Measurements from ENCODE around the gene TJP1. TPM values are rescaled to one million over a fixed set of nuclear protein-coding genes. Genes with fewer than 3 reads are reported as not detected.
"Not testable (repeated sequence)": the region's sequence is repeated elsewhere in the genome, so short reads cannot be mapped to it uniquely, and the experiment has no call there.

TJP1 gene
- total RNA-seq, 1 donor: 86.9 TPM

GRCh38 chr15:29678504-29679034 lies 143.7 kb downstream of the TJP1 start:
- H3K36me3 ChIP-seq (ENCODE audit: insufficient read depth, low read length): no peaks in the 10 kb centered on the region
- peaks cover 10% of the 10 kb centered on the region for H3K4me1 ChIP-seq (ENCODE audit: insufficient read depth, low read length)
- H3K27ac ChIP-seq (ENCODE audit: low read depth, low read length): no peak overlapping the region
- H3K27me3 ChIP-seq (ENCODE audit: insufficient read depth, low read length): no peaks in the 10 kb centered on the region
- H3K79me2 ChIP-seq (ENCODE audit: insufficient read depth, low read length): no peaks in the 10 kb centered on the region
- no peak overlapping the region for H3K4me3 ChIP-seq (ENCODE audit: insufficient read depth, low read length)
- no peak for DNase-seq (ENCODE audit: insufficient read length, low spot score, missing footprints)
- H3K9me3 ChIP-seq (ENCODE audit: low read depth, low read length): no peaks in the 10 kb centered on the region
- TF ChIP-seq, protein P1, sequence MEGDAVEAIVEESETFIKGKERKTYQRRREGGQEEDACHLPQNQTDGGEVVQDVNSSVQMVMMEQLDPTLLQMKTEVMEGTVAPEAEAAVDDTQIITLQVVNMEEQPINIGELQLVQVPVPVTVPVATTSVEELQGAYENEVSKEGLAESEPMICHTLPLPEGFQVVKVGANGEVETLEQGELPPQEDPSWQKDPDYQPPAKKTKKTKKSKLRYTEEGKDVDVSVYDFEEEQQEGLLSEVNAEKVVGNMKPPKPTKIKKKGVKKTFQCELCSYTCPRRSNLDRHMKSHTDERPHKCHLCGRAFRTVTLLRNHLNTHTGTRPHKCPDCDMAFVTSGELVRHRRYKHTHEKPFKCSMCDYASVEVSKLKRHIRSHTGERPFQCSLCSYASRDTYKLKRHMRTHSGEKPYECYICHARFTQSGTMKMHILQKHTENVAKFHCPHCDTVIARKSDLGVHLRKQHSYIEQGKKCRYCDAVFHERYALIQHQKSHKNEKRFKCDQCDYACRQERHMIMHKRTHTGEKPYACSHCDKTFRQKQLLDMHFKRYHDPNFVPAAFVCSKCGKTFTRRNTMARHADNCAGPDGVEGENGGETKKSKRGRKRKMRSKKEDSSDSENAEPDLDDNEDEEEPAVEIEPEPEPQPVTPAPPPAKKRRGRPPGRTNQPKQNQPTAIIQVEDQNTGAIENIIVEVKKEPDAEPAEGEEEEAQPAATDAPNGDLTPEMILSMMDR (IDR thresholded peaks at IDR 0.05; ENCODE audit: extremely low read depth, low read depth, low read length): no peak
- H3K4me2 ChIP-seq (ENCODE audit: insufficient read depth, low read length): no peak overlapping the region
- H4K20me1 ChIP-seq (ENCODE audit: insufficient read depth, low read length): no peaks in the 10 kb centered on the region
- no peak overlapping the region for H2AFZ ChIP-seq (ENCODE audit: low read length)

- no peak overlapping the region for H2AFZ ChIP-seq (ENCODE audit: low read length)
- no peak overlapping the region for H3K4me2 ChIP-seq (ENCODE audit: insufficient read depth, low read length)
- no peaks in the 10 kb centered on the region for H3K36me3 ChIP-seq (ENCODE audit: insufficient read depth, low read length)
- H4K20me1 ChIP-seq (ENCODE audit: insufficient read depth, low read length): no peaks in the 10 kb centered on the region
- no peak overlapping the region for H3K27ac ChIP-seq (ENCODE audit: low read depth, low read length)
- H3K4me3 ChIP-seq (ENCODE audit: insufficient read depth, low read length): no peak overlapping the region
- TF ChIP-seq, protein P1 (IDR thresholded peaks at IDR 0.05; ENCODE audit: extremely low read depth, low read depth, low read length): no peak
- no peaks in the 10 kb centered on the region for H3K27me3 ChIP-seq (ENCODE audit: insufficient read depth, low read length)
- no peaks in the 10 kb centered on the region for H3K79me2 ChIP-seq (ENCODE audit: insufficient read depth, low read length)
- peaks cover 10% of the 10 kb centered on the region for H3K4me1 ChIP-seq (ENCODE audit: insufficient read depth, low read length)
- DNase-seq (ENCODE audit: insufficient read length, low spot score, missing footprints): no peak
- no peaks in the 10 kb centered on the region for H3K9me3 ChIP-seq (ENCODE audit: low read depth, low read length)
These were observed 144.3 kb downstream of the TJP1 start for GRCh38 chr15:29677871-29678461.

DNA sequence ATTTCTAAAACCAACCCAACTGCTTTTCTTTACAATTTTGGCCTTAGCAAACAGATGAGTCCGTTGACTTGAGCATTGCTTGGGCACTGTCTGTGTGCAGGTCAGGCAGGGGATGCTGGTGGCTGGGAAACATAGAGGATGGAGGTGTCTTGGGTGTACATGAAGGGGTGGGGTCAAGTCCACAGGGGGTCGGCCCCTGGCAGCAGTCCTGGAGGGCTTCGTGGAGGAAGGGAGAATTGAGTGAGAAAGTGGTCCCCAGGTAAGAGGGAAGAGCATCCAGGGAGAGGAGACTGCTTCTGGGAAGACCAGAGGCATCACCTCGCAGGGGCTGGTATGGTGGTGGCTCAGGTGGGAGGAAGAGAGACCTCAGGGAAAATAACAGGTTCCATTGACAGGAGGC lies 144.8 kb downstream of the TJP1 start:
- H3K4me2 ChIP-seq (ENCODE audit: insufficient read depth, low read length): no peak overlapping the region
- H2AFZ ChIP-seq (ENCODE audit: low read length): peak overlapping the region; percentile 38
- no peaks in the 10 kb centered on the region for H3K36me3 ChIP-seq (ENCODE audit: insufficient read depth, low read length)
- H3K79me2 ChIP-seq (ENCODE audit: insufficient read depth, low read length): no peaks in the 10 kb centered on the region
- H3K9me3 ChIP-seq (ENCODE audit: low read depth, low read length): no peaks in the 10 kb centered on the region
- H4K20me1 ChIP-seq (ENCODE audit: insufficient read depth, low read length): no peaks in the 10 kb centered on the region
- peak overlapping the region; percentile 3 for H3K27ac ChIP-seq (ENCODE audit: low read depth, low read length)
- H3K27me3 ChIP-seq (ENCODE audit: insufficient read depth, low read length): no peaks in the 10 kb centered on the region
- no peak for DNase-seq (ENCODE audit: insufficient read length, low spot score, missing footprints)
- H3K4me3 ChIP-seq (ENCODE audit: insufficient read depth, low read length): no peak overlapping the region
- H3K4me1 ChIP-seq (ENCODE audit: insufficient read depth, low read length): peaks cover 10% of the 10 kb centered on the region
- TF ChIP-seq, protein P1 (IDR thresholded peaks at IDR 0.05; ENCODE audit: extremely low read depth, low read depth, low read length): no peak

DNA sequence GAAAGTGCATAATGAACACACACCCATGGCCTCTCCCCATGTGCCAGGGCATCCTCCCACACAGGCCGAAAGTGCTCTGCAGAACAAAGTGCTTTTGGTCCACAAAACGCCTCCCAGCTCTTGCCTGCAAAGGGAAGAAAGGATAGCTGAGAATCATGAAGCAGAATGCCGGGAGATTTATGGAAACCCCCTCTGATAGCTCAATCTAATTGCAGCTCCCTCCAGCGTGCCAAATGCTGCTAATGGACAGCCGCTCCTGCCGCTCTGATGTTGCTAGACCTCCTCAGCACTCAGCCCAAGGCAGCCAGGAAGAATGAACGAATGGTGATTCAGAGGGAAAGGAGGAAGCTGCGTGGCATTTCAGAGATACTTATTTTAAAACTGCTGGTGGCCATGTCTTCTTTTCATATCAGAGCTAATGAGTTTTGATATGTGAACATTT lies 145.3 kb downstream of the TJP1 start:
- peak overlapping the region; percentile 54 for H3K4me2 ChIP-seq (ENCODE audit: insufficient read depth, low read length)

DNA sequence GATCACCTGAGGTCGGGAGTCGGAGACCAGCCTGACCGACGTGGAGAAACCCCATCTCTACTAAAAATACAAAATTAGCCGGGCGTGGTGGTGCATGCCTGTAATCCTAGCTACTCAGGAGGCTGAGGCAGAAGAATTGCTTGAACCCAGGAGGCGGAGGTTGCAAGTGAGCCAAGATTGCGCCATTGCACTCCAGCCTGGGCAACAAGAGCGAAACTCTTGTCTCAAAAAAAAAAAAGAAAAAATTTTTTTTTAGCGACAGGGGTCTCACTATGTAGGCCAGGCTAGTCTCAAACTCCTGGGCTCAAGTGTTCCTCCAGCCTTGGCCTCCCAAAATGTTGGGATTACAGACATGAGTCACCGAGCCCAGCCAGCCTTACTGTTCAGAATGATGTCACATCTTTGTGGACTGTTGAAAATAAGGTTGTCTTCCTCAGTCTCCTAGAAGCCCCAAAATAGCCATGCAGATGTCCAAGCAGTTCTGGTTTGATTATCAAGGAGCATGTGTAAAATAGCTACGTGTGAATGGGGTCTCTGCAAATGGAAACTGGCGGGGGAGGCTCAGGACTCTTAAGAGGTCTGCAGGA lies 145.8 kb downstream of the TJP1 start:
- H3K4me2 ChIP-seq (ENCODE audit: insufficient read depth, low read length): peak overlapping the region; percentile 54
- H3K4me1 ChIP-seq (ENCODE audit: insufficient read depth, low read length): peaks cover 18% of the 10 kb centered on the region
- H3K27ac ChIP-seq (ENCODE audit: low read depth, low read length): peak overlapping the region; percentile 3
- H3K27me3 ChIP-seq (ENCODE audit: insufficient read depth, low read length); H3K9me3 ChIP-seq (ENCODE audit: low read depth, low read length); H3K79me2 ChIP-seq (ENCODE audit: insufficient read depth, low read length); H4K20me1 ChIP-seq (ENCODE audit: insufficient read depth, low read length); H3K4me3 ChIP-seq (ENCODE audit: insufficient read depth, low read length); H3K36me3 ChIP-seq (ENCODE audit: insufficient read depth, low read length); H2AFZ ChIP-seq (ENCODE audit: low read length): not testable (repeated sequence)
- peak; percentile 88 for DNase-seq (ENCODE audit: insufficient read length, low spot score, missing footprints)

More for the DNA sequence above, 145.3 kb downstream of the TJP1 start:
- H3K79me2 ChIP-seq (ENCODE audit: insufficient read depth, low read length): no peaks in the 10 kb centered on the region
- TF ChIP-seq, protein P1 (IDR thresholded peaks at IDR 0.05; ENCODE audit: extremely low read depth, low read depth, low read length): no peak
- H3K4me3 ChIP-seq (ENCODE audit: insufficient read depth, low read length): no peak overlapping the region
- peaks cover 13% of the 10 kb centered on the region for H3K4me1 ChIP-seq (ENCODE audit: insufficient read depth, low read length)
- peak overlapping the region; percentile 38 for H2AFZ ChIP-seq (ENCODE audit: low read length)
- DNase-seq (ENCODE audit: insufficient read length, low spot score, missing footprints): peak; percentile 93
- no peaks in the 10 kb centered on the region for H3K36me3 ChIP-seq (ENCODE audit: insufficient read depth, low read length)
- H3K27ac ChIP-seq (ENCODE audit: low read depth, low read length): peak overlapping the region; percentile 3
- no peaks in the 10 kb centered on the region for H4K20me1 ChIP-seq (ENCODE audit: insufficient read depth, low read length)
- H3K9me3 ChIP-seq (ENCODE audit: low read depth, low read length): no peaks in the 10 kb centered on the region
- no peaks in the 10 kb centered on the region for H3K27me3 ChIP-seq (ENCODE audit: insufficient read depth, low read length)

All from osteoblast (primary cell).